Activated naive CD4-positive, alpha-beta T cell treated with anti-CD3 and anti-CD28 coated beads, Interleukin-2, amount 50 U/mL, for 24 hours (primary cell): ENCODE data around the gene TRNT1.
A peak's percentile ranks its signal among the peaks of the same experiment; 100 is the strongest.

Source experiments
- H3K27ac Mint-ChIP-seq: one replicate; pipeline ENCODE4 v1.8.0; 2021; ENCODE audit warnings: mild to moderate bottlenecking, mixed read lengths
- H3K27me3 Mint-ChIP-seq: one replicate; pipeline ENCODE4 v1.8.0; 2021; ENCODE audit warnings: mixed read lengths
- H3K36me3 Mint-ChIP-seq: one replicate; pipeline ENCODE4 v1.8.0; 2021; ENCODE audit warnings: mixed read lengths
- H3K4me1 Mint-ChIP-seq: one replicate; pipeline ENCODE4 v1.8.0; 2021; ENCODE audit warnings: mixed read lengths
- H3K4me3 Mint-ChIP-seq: one replicate; pipeline ENCODE4 v1.8.0; 2021; ENCODE audit warnings: mild to moderate bottlenecking, mixed read lengths
- H3K9me3 Mint-ChIP-seq: one replicate; pipeline ENCODE4 v1.8.0; 2021; ENCODE audit warnings: mixed read lengths

Gene TRNT1

DNA sequence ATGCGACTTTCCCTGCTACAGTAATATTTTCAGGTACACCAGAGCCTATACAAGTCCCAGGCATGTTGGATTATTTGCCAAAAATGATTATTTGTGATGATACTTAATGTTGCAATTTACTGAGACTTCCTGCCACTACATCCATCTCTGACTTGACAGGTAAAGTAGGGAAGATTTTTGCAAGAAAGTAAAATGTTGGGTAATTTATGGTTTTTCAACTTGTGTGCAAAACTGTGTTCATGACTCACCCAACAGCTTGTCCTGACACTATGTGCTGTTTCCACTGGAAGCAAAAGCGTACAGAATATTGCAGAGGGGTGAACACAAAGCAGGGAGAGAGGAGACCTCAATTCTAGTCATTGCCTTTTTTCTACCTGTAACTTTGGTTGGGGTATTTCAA is 58.1 kb downstream of the TRNT1 start:
- Mint-ChIP-seq H3K4me3 (no peak overlapping the region), H3K27me3 (no peaks in the 10 kb centered on the region), H3K4me1 (peaks cover 17% of the 10 kb centered on the region), H3K27ac (no peak overlapping the region), H3K9me3 (peaks cover 8% of the 10 kb centered on the region), H3K36me3 (peaks cover 3% of the 10 kb centered on the region)

- Mint-ChIP-seq H3K4me1 (peaks cover 47% of the 10 kb centered on the region), H3K9me3 (peaks cover 8% of the 10 kb centered on the region), H3K4me3 (no peak overlapping the region), H3K27me3 (no peaks in the 10 kb centered on the region), H3K36me3 (peaks cover 3% of the 10 kb centered on the region), H3K27ac (peak overlapping the region; percentile 57)
Observed at GRCh38 chr3:3189102-3189727, 62.5 kb downstream of the TRNT1 start.

GRCh38 chr3:3189961-3190360 is 63.2 kb downstream of the TRNT1 start:
- H3K36me3 Mint-ChIP-seq: peaks cover 3% of the 10 kb centered on the region
- peaks cover 48% of the 10 kb centered on the region for H3K4me1 Mint-ChIP-seq
- no peaks in the 10 kb centered on the region for H3K27me3 Mint-ChIP-seq
- peak overlapping the region; percentile 57 for H3K27ac Mint-ChIP-seq
- no peak overlapping the region for H3K4me3 Mint-ChIP-seq
- peaks cover 8% of the 10 kb centered on the region for H3K9me3 Mint-ChIP-seq

GRCh38 chr3:3191675-3192285 is 65.0 kb downstream of the TRNT1 start:
- peak overlapping the region; percentile 97 for H3K27ac Mint-ChIP-seq
- no peaks in the 10 kb centered on the region for H3K36me3 Mint-ChIP-seq
- H3K4me3 Mint-ChIP-seq: peak overlapping the region; percentile 75
- H3K27me3 Mint-ChIP-seq: no peaks in the 10 kb centered on the region
- peaks cover 58% of the 10 kb centered on the region for H3K4me1 Mint-ChIP-seq
- no peaks in the 10 kb centered on the region for H3K9me3 Mint-ChIP-seq

GRCh38 chr3:3192286-3192675 is 65.5 kb downstream of the TRNT1 start:
- H3K36me3 Mint-ChIP-seq: no peaks in the 10 kb centered on the region
- H3K27me3 Mint-ChIP-seq: no peaks in the 10 kb centered on the region
- H3K4me1 Mint-ChIP-seq: peaks cover 58% of the 10 kb centered on the region
- no peaks in the 10 kb centered on the region for H3K9me3 Mint-ChIP-seq
- H3K27ac Mint-ChIP-seq: peak overlapping the region; percentile 97
- peak overlapping the region; percentile 75 for H3K4me3 Mint-ChIP-seq

- H3K27ac Mint-ChIP-seq: no peak overlapping the region
- no peak overlapping the region for H3K4me3 Mint-ChIP-seq
- H3K27me3 Mint-ChIP-seq: no peaks in the 10 kb centered on the region
- no peaks in the 10 kb centered on the region for H3K9me3 Mint-ChIP-seq
- H3K36me3 Mint-ChIP-seq: no peaks in the 10 kb centered on the region
- peaks cover 47% of the 10 kb centered on the region for H3K4me1 Mint-ChIP-seq
Observed at GRCh38 chr3:3194861-3195260, 68.1 kb downstream of the TRNT1 start.

DNA sequence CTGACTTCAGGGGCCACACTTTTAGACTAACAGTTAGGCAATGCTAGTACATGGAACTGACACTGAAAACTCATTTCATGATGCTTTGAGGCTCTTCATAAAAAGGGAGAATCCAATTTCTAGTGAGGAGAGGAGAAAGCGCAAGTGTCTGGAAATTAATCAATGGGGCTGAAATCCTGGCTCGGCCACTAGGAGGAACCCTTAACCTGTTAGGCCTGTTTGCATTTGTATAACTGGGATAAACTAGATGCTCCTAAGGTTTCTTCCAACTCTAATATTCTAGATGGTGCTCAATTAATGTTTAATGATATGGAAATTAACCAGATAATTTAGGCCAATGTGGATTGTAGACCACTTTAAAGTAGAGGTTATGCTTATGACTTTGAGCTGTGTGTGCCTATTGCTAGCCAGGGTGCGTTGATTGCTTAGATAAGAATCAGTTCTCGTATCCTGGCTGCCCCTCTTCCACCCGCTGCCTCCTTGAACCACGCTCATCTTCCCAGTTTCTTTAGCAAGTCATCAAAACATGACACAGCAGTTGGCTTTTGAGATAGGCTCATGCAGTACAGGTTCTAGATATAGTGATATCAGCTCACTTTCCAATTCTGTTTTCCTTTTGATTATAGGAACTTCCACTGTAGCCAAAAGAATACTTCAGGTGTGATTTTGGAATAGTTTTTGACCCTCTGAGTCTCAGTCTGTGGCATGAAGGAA is 69.6 kb downstream of the TRNT1 start:
- H3K27ac Mint-ChIP-seq: no peak overlapping the region
- peaks cover 41% of the 10 kb centered on the region for H3K4me1 Mint-ChIP-seq
- H3K4me3 Mint-ChIP-seq: no peak overlapping the region
- H3K27me3 Mint-ChIP-seq: no peaks in the 10 kb centered on the region
- H3K36me3 Mint-ChIP-seq: no peaks in the 10 kb centered on the region
- no peaks in the 10 kb centered on the region for H3K9me3 Mint-ChIP-seq
